ENCODE data around the gene SAC3D1. TPM values are rescaled to one million over a fixed set of nuclear protein-coding genes. Genes with fewer than 3 reads are reported as not detected.

SAC3D1 gene
- total and polyA plus RNA-seq, 9 of the 15 experiments (the other 6 are each of a cell fraction or from before 2014, with no cell fraction given) = 0.20 to 35.2 (median 5.8) TPM

DNA sequence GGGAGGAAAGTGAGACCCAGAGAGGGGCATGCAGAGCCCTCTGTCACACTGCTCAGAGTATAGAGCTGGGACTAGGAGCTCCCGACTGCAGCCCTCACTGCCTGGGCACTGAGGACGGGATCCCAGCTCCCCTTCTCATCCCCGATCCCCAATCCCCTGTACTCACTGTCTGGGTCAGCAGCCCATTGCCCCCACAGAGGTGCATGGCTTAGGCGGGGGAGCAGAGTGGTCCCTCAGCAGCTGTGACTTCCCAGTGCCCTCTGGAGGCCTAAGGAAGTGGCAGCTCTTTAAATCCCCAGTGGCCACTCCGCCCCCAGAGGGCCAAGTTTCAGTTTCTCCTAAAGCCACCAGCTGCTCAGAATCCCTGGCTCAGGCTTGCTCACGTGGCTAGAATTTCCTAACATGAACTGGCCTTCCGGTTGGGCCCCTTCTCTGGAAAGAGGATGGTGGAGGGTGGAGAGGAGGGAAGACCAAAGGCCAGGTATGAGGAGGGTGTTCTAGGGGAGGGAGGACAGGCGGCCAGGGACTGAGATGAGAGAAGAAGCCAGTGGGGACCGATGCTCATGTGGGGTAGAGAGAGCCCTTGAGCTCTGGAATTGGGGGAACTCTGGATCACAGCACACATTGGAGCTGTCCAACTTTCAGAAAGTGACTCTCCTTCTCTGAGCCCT, 44.2 kb upstream of the SAC3D1 start, which contains the start of gene BATF2 (continued):
- TF ChIP-seq SIN3A (IDR thresholded peaks at IDR 0.05; ENCODE audit: borderline replicate concordance in 2 of 2, control insufficient read depth in 1 of 2, low read depth in 2 of 2, low read length in 2 of 2) (peak; percentile 77 to 97; a peak in 3 of 4 replicates), TAF1 (IDR thresholded peaks at IDR 0.05; ENCODE audit: control insufficient read depth, extremely low read depth, insufficient read depth, low read length, severe bottlenecking) (peak; percentile 52), BRD4 (IDR thresholded peaks at IDR 0.05) (0 out of 2 replicates have a peak, but pooled peaks have one; percentile 44), HNRNPLL (IDR thresholded peaks at IDR 0.05; ENCODE audit: low read depth, low read length, poor library complexity, severe bottlenecking) (no peak), SMAD4 (CRISPR knock-in tag; conservative IDR thresholded peaks at IDR 0.05) (peak; percentile 67), STAG1 (CRISPR knock-in tag; IDR thresholded peaks at IDR 0.05; ENCODE audit: borderline replicate concordance) (peak; percentile 3; the same call in 1 of the 2 replicates), POLR2A (conservative IDR thresholded peaks at IDR 0.05) (peak; percentile 62), XRCC5 (IDR thresholded peaks at IDR 0.05; ENCODE audit: low read depth, low read length) (no peak), YY1 (IDR thresholded peaks at IDR 0.05; ENCODE audit: borderline replicate concordance in 1 of 3, control insufficient read depth in 1 of 3, extremely low read depth in 1 of 3, insufficient read depth in 3 of 3, insufficient read length in 1 of 3, insufficient replicate concordance in 2 of 3, low read depth in 1 of 3, low read length in 2 of 3) (peak in 1 of 3 experiments; percentile 34), ZNF445 (CRISPR knock-in tag; IDR thresholded peaks at IDR 0.05; ENCODE audit: low read depth) (no peak), SMC3 (conservative IDR thresholded peaks at IDR 0.05; ENCODE audit: insufficient read depth, low read depth, low read length) (peak; percentile 72; the same call in 1 of the 2 replicates), TBP (optimal IDR thresholded peaks at IDR 0.05; ENCODE audit: low read depth, low read length) (peak; percentile 64), ZNF239 (CRISPR knock-in tag; IDR thresholded peaks at IDR 0.05) (peak; percentile 27; the same call in 1 of the 2 replicates), ZNF778 (CRISPR knock-in tag; IDR thresholded peaks at IDR 0.05) (no peak), ZNF639 (CRISPR knock-in tag; conservative IDR thresholded peaks at IDR 0.05 in 1 of 2, IDR thresholded peaks at IDR 0.05 in 1 of 2) (0 out of 4 replicates have a peak, but pooled peaks of 1 of the 2 experiments have one; percentile 18), CREB1 (IDR thresholded peaks at IDR 0.05) (no peak), CREB1 (CRISPR knock-in tag; IDR thresholded peaks at IDR 0.05) (peak; percentile 48; the same call in 1 of the 2 replicates)
- TF ChIP-seq, protein P1, sequence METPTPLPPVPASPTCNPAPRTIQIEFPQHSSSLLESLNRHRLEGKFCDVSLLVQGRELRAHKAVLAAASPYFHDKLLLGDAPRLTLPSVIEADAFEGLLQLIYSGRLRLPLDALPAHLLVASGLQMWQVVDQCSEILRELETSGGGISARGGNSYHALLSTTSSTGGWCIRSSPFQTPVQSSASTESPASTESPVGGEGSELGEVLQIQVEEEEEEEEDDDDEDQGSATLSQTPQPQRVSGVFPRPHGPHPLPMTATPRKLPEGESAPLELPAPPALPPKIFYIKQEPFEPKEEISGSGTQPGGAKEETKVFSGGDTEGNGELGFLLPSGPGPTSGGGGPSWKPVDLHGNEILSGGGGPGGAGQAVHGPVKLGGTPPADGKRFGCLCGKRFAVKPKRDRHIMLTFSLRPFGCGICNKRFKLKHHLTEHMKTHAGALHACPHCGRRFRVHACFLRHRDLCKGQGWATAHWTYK (CRISPR knock-in tag; IDR thresholded peaks at IDR 0.05) = no peak
- TF ChIP-seq, protein P2, sequence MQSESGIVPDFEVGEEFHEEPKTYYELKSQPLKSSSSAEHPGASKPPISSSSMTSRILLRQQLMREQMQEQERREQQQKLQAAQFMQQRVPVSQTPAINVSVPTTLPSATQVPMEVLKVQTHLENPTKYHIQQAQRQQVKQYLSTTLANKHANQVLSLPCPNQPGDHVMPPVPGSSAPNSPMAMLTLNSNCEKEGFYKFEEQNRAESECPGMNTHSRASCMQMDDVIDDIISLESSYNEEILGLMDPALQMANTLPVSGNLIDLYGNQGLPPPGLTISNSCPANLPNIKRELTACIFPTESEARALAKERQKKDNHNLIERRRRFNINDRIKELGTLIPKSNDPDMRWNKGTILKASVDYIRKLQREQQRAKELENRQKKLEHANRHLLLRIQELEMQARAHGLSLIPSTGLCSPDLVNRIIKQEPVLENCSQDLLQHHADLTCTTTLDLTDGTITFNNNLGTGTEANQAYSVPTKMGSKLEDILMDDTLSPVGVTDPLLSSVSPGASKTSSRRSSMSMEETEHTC (IDR thresholded peaks at IDR 0.05) = no peak
- TF ChIP-seq, protein P3, sequence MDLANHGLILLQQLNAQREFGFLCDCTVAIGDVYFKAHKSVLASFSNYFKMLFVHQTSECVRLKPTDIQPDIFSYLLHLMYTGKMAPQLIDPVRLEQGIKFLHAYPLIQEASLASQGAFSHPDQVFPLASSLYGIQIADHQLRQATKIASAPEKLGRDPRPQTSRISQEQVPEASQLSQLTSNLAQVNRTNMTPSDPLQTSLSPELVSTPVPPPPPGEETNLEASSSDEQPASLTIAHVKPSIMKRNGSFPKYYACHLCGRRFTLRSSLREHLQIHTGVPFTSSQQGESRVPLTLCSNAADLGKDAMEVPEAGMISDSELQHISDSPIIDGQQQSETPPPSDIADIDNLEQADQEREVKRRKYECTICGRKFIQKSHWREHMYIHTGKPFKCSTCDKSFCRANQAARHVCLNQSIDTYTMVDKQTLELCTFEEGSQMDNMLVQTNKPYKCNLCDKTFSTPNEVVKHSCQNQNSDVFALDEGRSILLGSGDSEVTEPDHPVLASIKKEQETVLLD (IDR thresholded peaks at IDR 0.05) = peak; percentile 58; the same call in 1 of the 2 replicates
